ENCODE data around the gene OPHN1. TPM values are rescaled to one million over a fixed set of nuclear protein-coding genes. Genes with fewer than 3 reads are reported as not detected.

The OPHN1 gene
- polyA plus RNA-seq, 4 donors = 8.4 to 12.7 (median 8.6) TPM

Other genes starting within 250 kb of the OPHN1 start
- gene YIPF6, start 65.6 kb upstream of the OPHN1 start, polyA plus RNA-seq (ENCODE audit: insufficient read length in 4 of 4) = 10 to 100 TPM; 29.4 to 52.6 (median 47.5) TPM
- 10 to 100 TPM; 11.4 to 21.2 (median 17.3) TPM for gene STARD8, start 214.2 kb upstream of the OPHN1 start, polyA plus RNA-seq (ENCODE audit: insufficient read length in 4 of 4)

Data from left renal pelvis (tissue), 4 donors.